ENCODE measurements around the gene MPPED1.

The MPPED1 gene

GRCh38 chr22:43392385-43392989, 19.3 kb upstream of the MPPED1 start:
- in situ Hi-C loops (cut with HindIII; ENCODE audit: low sequenced_read_pairs): no loop called here

DNA sequence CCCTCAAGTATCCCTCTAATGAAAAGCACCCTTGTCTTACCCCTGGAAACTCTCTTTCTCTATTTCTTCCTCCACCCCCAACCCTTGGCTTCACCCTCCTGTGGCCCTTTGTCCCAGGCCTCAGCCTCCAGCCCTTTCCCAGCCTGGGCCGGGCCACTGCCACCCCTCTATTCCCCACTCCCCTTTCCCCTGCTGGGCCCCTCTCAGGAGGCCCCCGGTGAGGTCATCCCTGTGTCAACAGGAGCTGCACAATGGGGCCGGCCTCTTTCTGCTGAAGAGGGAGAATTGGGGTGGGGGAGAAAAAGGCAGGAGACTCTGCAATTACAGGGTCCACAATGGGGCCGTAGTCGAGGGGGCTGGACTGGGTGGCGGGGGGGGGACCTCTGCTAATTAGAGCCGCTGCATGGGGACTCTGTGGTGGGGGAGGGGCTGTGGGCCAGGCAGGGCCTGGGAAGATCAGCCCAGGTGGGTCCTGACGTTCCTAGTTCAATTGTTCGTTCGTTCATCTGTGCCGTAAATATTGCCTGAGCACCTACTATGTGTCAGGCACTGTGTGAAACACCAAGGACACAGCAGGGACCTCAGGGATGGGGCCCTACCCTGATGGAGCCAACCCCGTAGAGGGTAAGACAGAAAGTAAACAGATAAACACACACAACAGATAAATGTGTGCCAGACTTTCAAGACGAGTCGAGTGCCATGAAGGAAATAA, 18.5 kb upstream of the MPPED1 start:
- in situ Hi-C loops (cut with HindIII; ENCODE audit: low sequenced_read_pairs): no loop called here

- in situ Hi-C loops (cut with HindIII; ENCODE audit: low sequenced_read_pairs): no loop called here
Observed at GRCh38 chr22:43393844-43394474, 17.9 kb upstream of the MPPED1 start.

DNA sequence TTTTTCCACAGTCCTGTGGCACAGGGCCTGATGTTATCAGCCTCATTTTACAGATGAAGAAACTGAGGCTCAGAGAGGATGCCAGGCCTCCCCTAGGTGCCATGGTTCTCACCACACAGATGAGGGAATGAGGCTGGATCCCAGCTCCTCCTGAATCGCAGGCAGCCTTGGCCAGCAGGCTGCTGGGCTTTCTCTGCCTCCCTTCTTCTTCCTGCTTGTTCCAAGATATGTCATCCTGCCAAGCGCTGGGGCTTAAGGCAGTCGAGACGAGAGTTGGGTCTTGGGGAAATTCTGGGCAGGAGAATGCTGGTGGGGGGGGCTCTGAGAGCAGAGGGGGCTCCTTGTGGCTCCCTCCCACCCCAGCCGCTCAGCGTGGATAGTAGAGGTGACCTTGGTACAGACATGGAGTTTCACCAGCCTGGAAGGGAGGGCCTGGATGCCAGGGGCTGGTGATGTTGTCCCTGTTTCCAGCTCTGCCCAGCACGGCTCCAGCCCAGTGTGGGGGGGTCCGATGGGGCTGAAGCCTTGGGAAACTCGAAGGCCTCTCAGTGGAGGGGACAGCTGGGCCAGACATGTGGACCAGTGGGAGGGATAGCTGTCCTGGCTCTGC, 16.6 kb upstream of the MPPED1 start:
- in situ Hi-C loops (cut with HindIII; ENCODE audit: low sequenced_read_pairs): no loop called here

GRCh38 chr22:43396321-43396933, 15.4 kb upstream of the MPPED1 start:
- in situ Hi-C loops (cut with HindIII; ENCODE audit: low sequenced_read_pairs): no loop called here

DNA sequence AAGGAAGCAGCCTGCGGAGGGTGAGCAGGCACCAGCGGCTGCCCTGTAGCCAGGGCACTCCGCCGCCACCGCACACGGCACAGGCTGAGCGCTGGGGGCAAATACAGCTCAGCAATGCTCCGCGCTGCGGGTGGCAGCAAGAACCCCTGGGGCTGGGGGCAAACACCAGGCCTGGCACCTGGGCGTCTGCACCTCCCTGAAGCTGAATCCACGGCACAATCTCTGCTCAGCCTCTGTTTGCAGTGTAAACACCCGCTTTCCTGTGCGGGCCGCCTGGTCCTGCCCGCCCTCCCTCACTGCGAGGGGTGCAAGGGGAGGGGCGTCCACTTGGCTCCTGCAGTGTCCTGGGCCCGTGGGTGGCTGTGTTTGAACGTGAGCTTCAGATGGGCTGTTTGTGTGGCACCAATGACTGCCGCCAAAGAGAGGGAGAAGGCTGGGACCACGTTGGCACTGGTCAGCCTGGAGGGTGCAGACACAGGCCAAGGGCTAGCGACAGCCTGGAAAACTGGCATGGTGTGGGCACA, 14.8 kb upstream of the MPPED1 start:
- in situ Hi-C loops (cut with HindIII; ENCODE audit: low sequenced_read_pairs): no loop called here

DNA sequence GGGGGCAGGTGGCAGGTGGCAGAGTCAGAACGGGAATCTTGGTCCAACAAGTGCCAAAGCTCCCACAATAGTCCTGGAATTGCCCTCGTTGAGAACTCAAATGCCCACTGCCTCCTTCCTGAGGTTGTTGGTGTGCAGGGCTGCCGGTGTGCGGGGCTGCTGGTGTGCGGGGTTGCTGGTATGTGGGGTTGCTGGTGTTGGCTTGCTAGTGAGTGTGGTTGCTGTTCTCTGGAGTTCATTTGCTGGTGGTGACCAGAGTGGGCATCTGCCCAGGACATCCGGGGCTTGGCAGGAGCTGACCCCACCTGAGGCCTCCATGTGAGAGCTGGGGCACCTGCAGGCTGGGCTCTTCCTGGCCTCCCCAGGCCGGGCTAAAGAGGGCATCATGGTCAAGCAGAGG, 14.0 kb upstream of the MPPED1 start:
- in situ Hi-C loops (cut with HindIII; ENCODE audit: low sequenced_read_pairs): no loop called here

- in situ Hi-C loops (cut with HindIII; ENCODE audit: low sequenced_read_pairs): no loop called here
Observed at GRCh38 chr22:43398246-43398645, 13.6 kb upstream of the MPPED1 start.

GRCh38 chr22:43398910-43399309, 12.9 kb upstream of the MPPED1 start:
- in situ Hi-C loops (cut with HindIII; ENCODE audit: low sequenced_read_pairs): no loop called here

DNA sequence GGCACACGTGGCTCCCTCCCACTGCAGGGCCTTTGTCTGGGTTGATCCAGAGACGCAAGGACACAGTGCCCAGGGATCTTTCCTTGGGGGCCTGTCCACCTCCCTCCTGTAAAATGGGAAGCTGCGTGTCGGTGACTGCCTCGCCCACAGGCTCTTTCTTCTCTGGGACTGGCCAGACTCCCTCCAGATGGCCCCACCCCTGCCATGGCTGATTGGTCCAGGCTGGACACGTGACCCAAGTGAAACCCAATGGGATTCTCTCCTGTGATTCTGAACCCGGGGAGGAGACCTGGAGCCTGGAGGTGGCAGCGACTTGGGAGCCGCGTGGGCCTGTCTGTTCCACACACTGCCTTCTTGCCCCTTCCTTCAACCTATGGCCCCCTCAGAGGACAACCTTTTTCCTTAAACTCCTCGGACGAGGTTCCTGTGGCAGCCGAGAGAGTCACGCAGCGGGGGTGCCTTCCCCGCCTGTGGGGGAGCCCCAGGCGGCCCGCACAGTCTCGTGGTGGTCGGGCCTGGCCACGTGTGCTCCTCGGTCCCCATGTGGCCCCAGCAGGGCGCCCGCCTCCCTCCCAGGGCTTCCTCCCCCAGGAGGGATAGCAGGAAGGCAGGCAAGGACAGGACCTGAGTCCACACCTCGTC, 12.4 kb upstream of the MPPED1 start:
- in situ Hi-C loops (cut with HindIII; ENCODE audit: low sequenced_read_pairs): no loop called here

- in situ Hi-C loops (cut with HindIII; ENCODE audit: low sequenced_read_pairs): no loop called here
Observed at GRCh38 chr22:43399980-43400358, 11.8 kb upstream of the MPPED1 start.

DNA sequence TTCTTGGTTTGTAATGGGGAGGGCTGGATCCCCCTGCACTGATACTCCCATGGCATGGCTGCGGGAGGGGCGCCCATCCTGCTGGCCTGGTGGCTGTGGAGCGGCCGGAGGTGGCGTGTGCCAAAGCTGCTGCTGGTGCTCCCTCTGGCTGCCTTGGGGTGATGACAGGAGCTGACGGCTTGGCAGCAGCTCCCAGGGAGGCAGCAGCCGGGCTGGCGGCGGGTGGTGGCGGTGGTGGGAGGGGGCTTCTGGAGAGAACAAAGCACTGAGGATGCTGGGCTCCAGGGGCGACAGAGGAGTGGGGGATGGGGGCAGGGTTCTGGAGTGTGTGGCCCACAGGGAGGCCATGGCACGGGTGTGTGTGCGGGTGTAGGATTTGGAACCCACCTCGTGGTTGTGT, 11.4 kb upstream of the MPPED1 start:
- in situ Hi-C loops (cut with HindIII; ENCODE audit: low sequenced_read_pairs): no loop called here

DNA sequence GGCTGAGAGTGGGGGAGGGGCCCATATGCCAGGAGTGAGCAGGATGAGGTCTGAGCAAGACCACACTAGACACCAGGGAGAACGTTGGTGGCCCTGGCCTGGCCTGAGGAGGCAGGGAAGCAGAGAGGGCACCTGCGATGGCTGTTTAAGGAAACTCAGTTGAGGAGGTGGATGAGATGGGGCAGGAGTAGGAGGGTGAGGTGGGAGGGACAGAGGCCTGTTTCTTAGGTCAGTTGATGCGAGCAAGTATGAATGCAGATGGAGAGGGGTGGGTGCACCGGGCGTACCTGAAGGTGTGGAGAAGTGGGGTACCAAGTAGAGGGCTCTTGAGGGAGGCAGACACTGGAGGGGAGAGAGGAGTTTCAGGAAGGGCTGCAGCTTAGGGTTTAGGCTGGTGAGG, 10.6 kb upstream of the MPPED1 start:
- in situ Hi-C loops (cut with HindIII; ENCODE audit: low sequenced_read_pairs): no loop called here

DNA sequence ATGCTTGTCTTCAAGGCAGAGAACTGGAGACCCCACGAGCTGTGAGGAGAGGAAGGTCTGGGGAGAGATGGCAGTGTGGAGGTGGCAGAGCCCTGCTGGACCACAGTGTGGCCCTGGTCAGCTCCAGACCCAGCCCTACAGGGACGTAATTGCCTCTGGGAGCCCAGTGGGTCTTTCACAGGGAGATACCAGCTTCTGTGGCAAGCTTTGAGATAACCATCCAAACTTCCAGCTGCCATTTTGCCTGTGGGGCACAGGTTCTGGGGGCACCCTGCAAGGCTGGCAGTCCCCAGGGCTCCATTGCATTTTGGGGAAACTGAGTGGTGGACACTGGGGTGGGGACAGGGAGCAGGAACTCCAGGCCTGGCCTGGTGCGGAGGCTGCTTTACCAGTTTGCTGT, 10.2 kb upstream of the MPPED1 start:
- in situ Hi-C loops (cut with HindIII; ENCODE audit: low sequenced_read_pairs): no loop called here

DNA sequence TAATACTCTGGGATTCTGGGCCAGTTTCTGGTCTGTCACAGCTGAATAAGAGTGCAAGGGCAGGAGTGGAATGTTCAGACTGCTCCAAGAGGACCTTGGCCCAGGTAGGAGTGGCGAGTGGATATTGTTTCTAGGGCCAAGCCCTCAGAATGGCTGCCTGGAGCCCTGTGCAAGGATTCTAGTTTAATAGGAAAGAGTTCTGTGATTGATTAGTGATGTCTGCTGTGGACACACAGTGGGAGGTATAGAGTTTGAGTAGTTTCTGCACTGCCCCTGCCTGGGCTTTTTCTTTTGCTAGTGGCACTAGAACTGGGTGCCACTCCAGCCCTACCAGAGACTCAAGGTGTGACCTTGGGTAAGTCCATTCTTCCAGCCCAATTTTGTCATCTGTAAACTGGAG, 9.7 kb upstream of the MPPED1 start:
- in situ Hi-C loops (cut with HindIII; ENCODE audit: low sequenced_read_pairs): no loop called here

- in situ Hi-C loops (cut with HindIII; ENCODE audit: low sequenced_read_pairs): no loop called here
Observed at GRCh38 chr22:43404673-43405385, 7.0 kb upstream of the MPPED1 start.

DNA sequence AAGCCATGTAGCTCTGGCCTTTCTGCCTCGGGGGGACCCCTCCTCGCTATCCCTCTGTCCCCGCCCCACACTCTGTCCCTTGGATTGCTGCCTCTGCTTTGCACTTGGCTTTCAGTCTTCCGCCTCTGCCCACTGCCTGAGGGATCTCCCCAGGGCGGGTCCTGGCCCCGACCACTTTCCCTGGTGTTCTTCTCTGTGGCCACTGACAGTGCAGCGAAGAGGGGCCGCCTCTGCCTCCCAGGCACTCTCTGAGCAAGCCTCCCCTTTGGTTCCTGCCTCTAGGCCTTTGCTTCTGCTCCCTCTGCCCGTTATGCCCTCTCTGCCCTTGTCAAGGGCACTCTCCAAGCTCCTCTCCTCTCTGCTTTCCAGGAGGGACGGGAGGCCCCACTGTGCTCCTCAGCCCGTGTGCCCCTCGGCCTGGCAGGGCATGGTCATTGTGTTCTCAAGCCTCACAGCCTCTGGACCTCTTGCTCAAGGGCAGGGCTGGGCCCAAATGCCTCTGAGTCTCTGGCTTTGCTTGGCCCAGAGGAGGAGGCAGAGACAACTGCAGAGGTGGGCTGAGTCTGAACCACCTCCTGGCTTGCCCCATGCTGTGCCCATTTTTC, 5.5 kb upstream of the MPPED1 start:
- in situ Hi-C loops (cut with HindIII; ENCODE audit: low sequenced_read_pairs): no loop called here

GRCh38 chr22:43407591-43407990, 4.2 kb upstream of the MPPED1 start:
- in situ Hi-C loops (cut with HindIII; ENCODE audit: low sequenced_read_pairs): no loop called here

DNA sequence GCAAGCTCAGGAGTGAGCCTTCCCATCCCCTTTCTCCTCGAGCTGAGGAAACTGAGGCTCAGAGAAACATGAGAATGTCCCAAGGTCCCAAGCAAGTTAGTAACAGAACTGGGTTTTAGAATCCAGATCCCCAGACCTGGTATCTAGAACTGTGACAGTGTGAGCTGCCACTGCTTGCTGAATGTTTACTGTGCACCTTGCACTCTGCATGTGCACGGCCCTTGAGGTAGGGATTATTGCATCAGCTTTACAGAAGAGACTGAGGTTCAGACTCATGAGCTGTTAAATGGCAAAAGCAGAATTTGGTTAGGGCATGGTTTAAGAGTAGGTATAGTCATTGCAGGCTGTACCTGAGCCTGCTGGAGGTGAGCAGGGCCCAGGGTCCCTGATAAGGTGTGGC, 3.8 kb upstream of the MPPED1 start:
- in situ Hi-C loops (cut with HindIII; ENCODE audit: low sequenced_read_pairs): no loop called here

- in situ Hi-C loops (cut with HindIII; ENCODE audit: low sequenced_read_pairs): no loop called here
Observed at GRCh38 chr22:43409046-43409445, 2.8 kb upstream of the MPPED1 start.
